Liver (tissue), 9 donors: Measurements from ENCODE around the gene ACTN1. TPM values are rescaled to one million over a fixed set of nuclear protein-coding genes. Genes with fewer than 3 reads are reported as not detected.

ENCODE experiments used
- DNase-seq: peaks from one replicate; pipeline ENCODE4 v3.0.0-alpha.2; 2017; ENCODE audit warnings: low spot score
- H3K27ac ChIP-seq, 2 donors: one replicate each; pipeline ENCODE4 v1.7.0; 2013; ENCODE audit warnings: inconsistent platforms in 2 of 2, low read length in 2 of 2, control low read depth in 1 of 2, low read depth in 1 of 2, mild to moderate bottlenecking in 1 of 2
- H3K27me3 ChIP-seq, 4 donors: one replicate each; pipeline versions ENCODE4 v1.6.1 to v1.7.0; 2013; ENCODE audit warnings: low read length in 3 of 4, inconsistent platforms in 1 of 4, mild to moderate bottlenecking in 1 of 4, moderate library complexity in 1 of 4; ENCODE audit not compliant: control insufficient read depth in 4 of 4, insufficient read depth in 4 of 4
- H3K36me3 ChIP-seq, 4 donors: one replicate each; pipeline versions ENCODE4 v1.6.1 to v1.7.0; 2013; ENCODE audit warnings: low read length in 3 of 4, mild to moderate bottlenecking in 3 of 4, low read depth in 1 of 4, moderate library complexity in 1 of 4; ENCODE audit not compliant: control insufficient read depth in 4 of 4, insufficient read depth in 3 of 4
- H3K4me1 ChIP-seq, 4 donors: one replicate each; pipeline versions ENCODE4 v1.6.1 to v1.7.0; 2013; ENCODE audit warnings: low read length in 3 of 4, mild to moderate bottlenecking in 3 of 4, moderate library complexity in 1 of 4; ENCODE audit not compliant: control insufficient read depth in 4 of 4, insufficient read depth in 4 of 4
- H3K4me3 ChIP-seq, 3 donors: one replicate each; pipeline versions ENCODE4 v1.6.1 to v1.7.0; 2013; ENCODE audit warnings: low read length in 3 of 3, control low read depth in 1 of 3, low read depth in 1 of 3, mild to moderate bottlenecking in 1 of 3
- H3K9ac ChIP-seq, 2 donors: one replicate each; pipeline ENCODE4 v1.7.0; 2013; ENCODE audit warnings: low read length in 2 of 2, mild to moderate bottlenecking in 2 of 2, moderate library complexity in 2 of 2, control low read depth in 1 of 2, low read depth in 1 of 2
- H3K9me3 ChIP-seq, 4 donors: one replicate each; pipeline versions ENCODE4 v1.6.1 to v1.7.0; 2013; ENCODE audit warnings: low read length in 3 of 4; ENCODE audit not compliant: control insufficient read depth in 4 of 4
- CTCF ChIP-seq: fragments of 150-350 bp; IDR thresholded peaks from 2 replicates; pipeline ENCODE4 v1.5.1; 2017; ENCODE audit warnings: improper control_type of control experiment, low read depth, low read length; ENCODE audit not compliant: missing input control
- EGR1 ChIP-seq, 2 donors: IDR thresholded peaks; 2 replicates each; pipeline ENCODE4 v1.6.1; 2016 to 2018; ENCODE audit warnings: antibody characterized with exemption in 2 of 2, low read depth in 2 of 2
- FOXA1 ChIP-seq: IDR thresholded peaks from 2 replicates; pipeline ENCODE4 v1.6.1; 2016; ENCODE audit warnings: antibody characterized with exemption
- FOXA2 ChIP-seq: IDR thresholded peaks from 2 replicates; pipeline ENCODE4 v1.6.1; 2016; ENCODE audit warnings: antibody characterized with exemption
- GABPA ChIP-seq, 2 donors: IDR thresholded peaks in 1 of 2; conservative IDR thresholded peaks in 1 of 2; 2 replicates each; pipeline ENCODE4 v1.6.1; 2016; ENCODE audit warnings: antibody characterized with exemption in 2 of 2, mild to moderate bottlenecking in 1 of 2, moderate library complexity in 1 of 2
- HNF4A ChIP-seq, 2 donors: conservative IDR thresholded peaks; 2 replicates each; pipeline ENCODE4 v1.6.1; 2016; ENCODE audit warnings: antibody characterized with exemption in 2 of 2, mild to moderate bottlenecking in 2 of 2
- HNF4G ChIP-seq: IDR thresholded peaks from 2 replicates; pipeline ENCODE4 v1.6.1; 2016; ENCODE audit warnings: antibody characterized with exemption
- JUND ChIP-seq, 2 donors: IDR thresholded peaks; 2 replicates each; pipeline ENCODE4 v1.6.1; 2016; ENCODE audit warnings: antibody characterized with exemption in 2 of 2
- MAX ChIP-seq: IDR thresholded peaks from 2 replicates; pipeline ENCODE4 v1.6.1; 2016; ENCODE audit warnings: antibody characterized with exemption
- NR2F2 ChIP-seq: IDR thresholded peaks from 2 replicates; pipeline ENCODE4 v1.6.1; 2016; ENCODE audit warnings: antibody characterized with exemption
- RAD21 ChIP-seq, 2 donors: IDR thresholded peaks; 2 replicates each; pipeline ENCODE4 v1.6.1; 2016; ENCODE audit warnings: antibody characterized with exemption in 2 of 2, mild to moderate bottlenecking in 2 of 2
- REST ChIP-seq: IDR thresholded peaks from 2 replicates; pipeline ENCODE4 v1.6.1; 2016; ENCODE audit warnings: antibody characterized with exemption, mild to moderate bottlenecking
- RXRA ChIP-seq, 2 donors: IDR thresholded peaks; 2 replicates each; pipeline ENCODE4 v1.6.1; 2017 to 2018; ENCODE audit warnings: antibody characterized with exemption in 2 of 2, mild to moderate bottlenecking in 1 of 2
- SP1 ChIP-seq: IDR thresholded peaks from 2 replicates; pipeline ENCODE4 v1.6.1; 2018; ENCODE audit warnings: antibody characterized with exemption, mild to moderate bottlenecking
- TAF1 ChIP-seq: conservative IDR thresholded peaks from 2 replicates; pipeline ENCODE4 v1.6.1; 2016; ENCODE audit warnings: antibody characterized with exemption, mild to moderate bottlenecking
- YY1 ChIP-seq: IDR thresholded peaks from 2 replicates; pipeline ENCODE4 v1.6.1; 2016; ENCODE audit warnings: antibody characterized with exemption, mild to moderate bottlenecking
- ZBTB33 ChIP-seq: IDR thresholded peaks from 2 replicates; pipeline ENCODE4 v1.6.1; 2016; ENCODE audit warnings: antibody characterized with exemption
- WGBS: extraction: QIAGEN DNeasy Blood & Tissue Kit; methylation state at CpG from one replicate; pipeline ENCODE4 v1.1.7; 2013; 5-methylcytosine and 5-hydroxymethylcytosine counted together
- polyA plus RNA-seq, 2 donors: library from polyadenylated mRNA; stranded (reverse) in 1 of 2; unstranded in 1 of 2; fragments of 200-250 nt in 1 of 2; fragments of >200 nt in 1 of 2; fragmentation: Nextera tagmentation in 1 of 2; extraction: Ambion mirVana in 1 of 2; gene quantifications; one replicate each; pipeline versions ENCODE4 v1.2.1 to v1.2.3, GENCODE V29; 2013 to 2015
- total RNA-seq, 2 donors: library from RNA; depleted of rRNA; stranded (reverse); fragments of >200 nt; gene quantifications; one replicate each; pipeline ENCODE4 v1.2.3, GENCODE V29; 2014
- donor health status: healthy.
- donor health status: healthy.
- donor health status: healthy.
- donor health status: healthy.
- donor health status: healthy.

ACTN1 gene
- total and polyA plus RNA-seq, 4 donors: 36.2 to 100 (median 63.1) TPM

- no peak for DNase-seq
- Histone ChIP-seq H3K36me3 (no peaks in the 10 kb centered on the region), H3K27me3 (no peaks in the 10 kb centered on the region), H3K4me3 (peak overlapping the region; percentile 26 to 62 (median 62)), H3K4me1 (peaks cover 12 to 68% (median 51%) of the 10 kb centered on the region in 4 donors), H3K27ac (peak overlapping the region; percentile 93 to 96), H3K9me3 (no peaks in the 10 kb centered on the region), H3K9ac (peak overlapping the region; percentile 61 to 82)
- 29% methylated on average over 2 of the region's 2 CpGs for WGBS
- peak; percentile 1 for TF ChIP-seq YY1
- no peak for TF ChIP-seq HNF4A (conservative IDR thresholded peaks at IDR 0.05)
- peak; percentile 7 for TF ChIP-seq NR2F2
These were observed 42.1 kb downstream of the ACTN1 start for GRCh38 chr14:68936980-68937379.

GRCh38 chr14:68936476-68936875, 42.6 kb downstream of the ACTN1 start:
- DNase-seq: no peak
- no peaks in the 10 kb centered on the region for H3K36me3 ChIP-seq
- H3K4me3 ChIP-seq: peak overlapping the region; percentile 26 to 62 (median 62)
- H3K27me3 ChIP-seq: no peaks in the 10 kb centered on the region
- H3K4me1 ChIP-seq: peaks cover 12 to 63% (median 46%) of the 10 kb centered on the region in 4 donors
- H3K9ac ChIP-seq: peak overlapping the region; percentile 61 to 82
- no peak for TF ChIP-seq FOXA2
- no peak for TF ChIP-seq RAD21 (IDR thresholded peaks at IDR 0.05)
- peak; percentile 72 for TF ChIP-seq REST
- no peak for TF ChIP-seq YY1
- H3K9me3 ChIP-seq: no peaks in the 10 kb centered on the region
- WGBS: 37% methylated on average over 8 of the region's 8 CpGs
- peak overlapping the region; percentile 93 to 96 for H3K27ac ChIP-seq

- WGBS: 20% methylated on average over 6 of the region's 6 CpGs
- Histone ChIP-seq H3K27ac (peak overlapping the region; percentile 93 to 96), H3K9ac (peak overlapping the region in 1 of 2 donors; percentile 76), H3K4me1 (peaks cover 8 to 57% (median 41%) of the 10 kb centered on the region in 4 donors), H3K4me3 (peak overlapping the region; percentile 26 to 62 (median 62)), H3K27me3 (no peaks in the 10 kb centered on the region), H3K9me3 (no peaks in the 10 kb centered on the region), H3K36me3 (no peaks in the 10 kb centered on the region)
- no peak for DNase-seq
- TF ChIP-seq SP1 (peak; percentile 81), TAF1 (peak; percentile 75), JUND (IDR thresholded peaks at IDR 0.05) (peak; percentile 19 to 70), RAD21 (IDR thresholded peaks at IDR 0.05) (peak; percentile 39 to 61), REST (peak; percentile 93), YY1 (peak; percentile 91), FOXA2 (peak; percentile 66), HNF4G (no peak), EGR1 (IDR thresholded peaks at IDR 0.05; ENCODE audit: low read depth in 2 of 2) (peak; percentile 36 to 87), RXRA (IDR thresholded peaks at IDR 0.05) (peak; percentile 80 to 91), MAX (peak; percentile 89), ZBTB33 (peak; percentile 70), CTCF (no peak), GABPA (IDR thresholded peaks at IDR 0.05 in 1 of 2, conservative IDR thresholded peaks at IDR 0.05 in 1 of 2) (peak in 1 of 2 donors; percentile 55), FOXA1 (peak; percentile 59), HNF4A (conservative IDR thresholded peaks at IDR 0.05) (peak in 1 of 2 donors; percentile 67)
These were observed 43.3 kb downstream of the ACTN1 start for GRCh38 chr14:68935761-68936214.
